Sciatic nerve (tissue), 2 donors: ENCODE measurements around the gene SLU7. TPM values are rescaled to one million over a fixed set of nuclear protein-coding genes. Genes with fewer than 3 reads are reported as not detected.

Experiments
- ATAC-seq: fragments of 200-7000 bp; cut with Tn5 transposase; one replicate; pipeline ENCODE4 v1.9.1; 2020; ENCODE audit warnings: mild to moderate bottlenecking, moderate library complexity
- DNase-seq: peaks from one replicate; pipeline ENCODE4 v3.0.0-alpha.2; 2020; ENCODE audit warnings: low spot score
- intact Hi-C: fragments of 100-400 bp; cut with DNase I; formaldehyde crosslinking; loops from one replicate; pipeline ENCODE4 v1.14.2; 2022
- total RNA-seq: library from RNA; stranded (reverse); fragmentation: NEBNext Ultra II Directional; extraction: Animal tissue kit (Norgen Biotek cat#: 25700); gene quantifications from one replicate; pipeline ENCODE4 v1.2.1, GENCODE V29; 2021
- donor health status: DM: no; HTN: no; CAD: no.
- donor health status: DM: no; HTN: no; CAD: no.

SLU7 gene
- total RNA-seq, result 60.7 TPM

- intact Hi-C loops, result no loop called here
- DNase-seq (peak; percentile 96), ATAC-seq (peak; percentile 97)
Observed at GRCh38 chr5:160418561-160419457, at the start of gene SLU7. SLU7 (minus strand) TSS chr5:160419081; CDS start chr5:160415294, 3,787 bp downstream.

- ATAC-seq, result no peak
- intact Hi-C loops, result no loop called here
Observed at GRCh38 chr5:160468363-160468975, 49.6 kb upstream of the SLU7 start.

GRCh38 chr5:160467555-160468362 lies 48.9 kb upstream of the SLU7 start:
- ATAC-seq, result peak; percentile 85
- peak; percentile 84 for DNase-seq
- intact Hi-C loops, result no loop called here

More at GRCh38 chr5:160468363-160468975, 49.6 kb upstream of the SLU7 start:
- no peak for DNase-seq

- ATAC-seq, result no peak
- DNase-seq, result no peak
- intact Hi-C loops, result no loop called here
Observed at GRCh38 chr5:160466889-160467554, 48.1 kb upstream of the SLU7 start.

GRCh38 chr5:160466116-160466515 lies 47.2 kb upstream of the SLU7 start:
- intact Hi-C loops, result no loop called here
- DNase-seq, result no peak
- no peak for ATAC-seq

- DNase-seq (no peak), ATAC-seq (no peak)
- intact Hi-C loops, result no loop called here
Observed at GRCh38 chr5:160464466-160464797, 45.6 kb upstream of the SLU7 start.

- DNase-seq, result no peak
- intact Hi-C loops, result no loop called here
- ATAC-seq, result no peak
Observed at GRCh38 chr5:160463740-160464465, 45.0 kb upstream of the SLU7 start.

GRCh38 chr5:160463227-160463626 lies 44.3 kb upstream of the SLU7 start:
- ATAC-seq (no peak), DNase-seq (no peak)
- intact Hi-C loops, result no loop called here

GRCh38 chr5:160462167-160462566 lies 43.3 kb upstream of the SLU7 start:
- ATAC-seq, result no peak
- no peak for DNase-seq
- intact Hi-C loops, result no loop called here

GRCh38 chr5:160461378-160461777 lies 42.5 kb upstream of the SLU7 start:
- DNase-seq (no peak), ATAC-seq (no peak)
- intact Hi-C loops, result no loop called here

GRCh38 chr5:160460377-160461049 lies 41.6 kb upstream of the SLU7 start:
- no peak for ATAC-seq
- no peak for DNase-seq
- intact Hi-C loops, result loop anchor here (1.0 kb wide), 1 partner anchor 21 kb away; no protein-coding TSS in a partner anchor

- no peak for DNase-seq
- peak; percentile 71 for ATAC-seq
- intact Hi-C loops, result no loop called here
Observed at GRCh38 chr5:160458806-160459800, 40.2 kb upstream of the SLU7 start.

GRCh38 chr5:160457252-160457651 lies 38.4 kb upstream of the SLU7 start:
- ATAC-seq, result no peak
- no peak for DNase-seq
- intact Hi-C loops, result no loop called here

- ATAC-seq (no peak), DNase-seq (no peak)
- intact Hi-C loops, result no loop called here
Observed at GRCh38 chr5:160456480-160457177, 37.7 kb upstream of the SLU7 start.

GRCh38 chr5:160455600-160455999 lies 36.7 kb upstream of the SLU7 start:
- no peak for DNase-seq
- ATAC-seq, result no peak
- intact Hi-C loops, result no loop called here

- no peak for ATAC-seq
- intact Hi-C loops, result no loop called here
- DNase-seq, result no peak
Observed at GRCh38 chr5:160453751-160454150, 34.9 kb upstream of the SLU7 start.
